Right lobe of liver (tissue), 6 donors: ENCODE results near the gene ERFL. TPM values are rescaled to one million over a fixed set of nuclear protein-coding genes. Genes with fewer than 3 reads are reported as not detected.

Experiments used
- ATAC-seq, 4 donors: fragments of 200-7000 bp; cut with Tn5 transposase; one replicate each; pipeline ENCODE4 v1.9.1; 2020; ENCODE audit warnings: mild to moderate bottlenecking in 4 of 4, moderate library complexity in 4 of 4
- DNase-seq, 3 donors: peaks; one replicate each; pipeline ENCODE4 v3.0.0-alpha.2; 2020
- H3K27ac ChIP-seq, 3 donors: fragments of 200-600 bp; one replicate each; pipeline ENCODE4 v1.8.0; 2022
- H3K27me3 ChIP-seq, 2 donors: fragments of 200-600 bp; one replicate each; pipeline ENCODE4 v1.8.0; 2022
- H3K36me3 ChIP-seq, 4 donors: fragments of 200-600 bp; sonication (generic) in 1 of 4; one replicate each; pipeline versions ENCODE4 v1.5.1 to v1.8.0; 2017 to 2022; ENCODE audit warnings: control low read depth in 1 of 4
- H3K4me1 ChIP-seq, 4 donors: fragments of 200-600 bp; sonication (generic) in 1 of 4; one replicate each; pipeline versions ENCODE4 v1.5.1 to v1.8.0; 2017 to 2022; ENCODE audit warnings: control low read depth in 1 of 4
- H3K4me3 ChIP-seq, 3 donors: fragments of 200-600 bp; one replicate each; pipeline ENCODE4 v1.8.0; 2022
- H3K9me3 ChIP-seq, 4 donors: fragments of 200-600 bp; sonication (generic) in 1 of 4; one replicate each; pipeline versions ENCODE4 v1.5.1 to v1.8.0; 2017 to 2022; ENCODE audit warnings: control low read depth in 1 of 4
- POLR2A ChIP-seq: fragments of 450-650 bp; IDR thresholded peaks from one replicate; pipeline ENCODE4 v1.6.1; 2017; ENCODE audit warnings: antibody characterized with exemption, mild to moderate bottlenecking
- WGBS: methylation state at CpG from one replicate; pipeline ENCODE4 v1.1.6; 2018; ENCODE audit warnings: low coverage, low lambda C conversion rate; ENCODE audit not compliant: insufficient coverage; ENCODE audit errors: missing lambda C conversion rate; 5-methylcytosine and 5-hydroxymethylcytosine counted together
- intact Hi-C, 2 donors: fragments of 100-400 bp; cut with DNase I; formaldehyde crosslinking; loops; one replicate each; pipeline versions ENCODE4 v1.11.2 to v1.14.1; 2022
- total RNA-seq, 6 experiments: library from RNA; depleted of rRNA in 2 of 6; stranded (reverse); fragments of >200 nt in 2 of 6; fragmentation: NEBNext Ultra II Directional in 3 of 6; extraction: Animal tissue kit (Norgen Biotek cat#: 25700) in 3 of 6; gene quantifications; one replicate each; pipeline versions ENCODE4 v1.1.0 to v1.2.4, GENCODE V29; 2016 to 2023
- TF ChIP-seq, protein P1 (sequence below), 4 donors: fragments of 200-600 bp in 3 of 4; fragments of 450-650 bp in 1 of 4; IDR thresholded peaks; one replicate each; pipeline versions ENCODE4 v1.5.1 to v1.8.0; 2016 to 2022; ENCODE audit warnings: antibody characterized with exemption in 4 of 4, mild to moderate bottlenecking in 2 of 4
- donor health status: DM: no; HTN: yes; CAD: no.
- donor health status: DM: no; HTN: no; CAD: no.
- donor health status: DM: no; HTN: no; CAD: no.
- donor health status: DM: no; HTN: yes; CAD: no.
- donor health status: DM: no; HTN: yes; CAD: no.

Gene ERFL
- total RNA-seq, 6 experiments from 2014 or later = not detected

DNA sequence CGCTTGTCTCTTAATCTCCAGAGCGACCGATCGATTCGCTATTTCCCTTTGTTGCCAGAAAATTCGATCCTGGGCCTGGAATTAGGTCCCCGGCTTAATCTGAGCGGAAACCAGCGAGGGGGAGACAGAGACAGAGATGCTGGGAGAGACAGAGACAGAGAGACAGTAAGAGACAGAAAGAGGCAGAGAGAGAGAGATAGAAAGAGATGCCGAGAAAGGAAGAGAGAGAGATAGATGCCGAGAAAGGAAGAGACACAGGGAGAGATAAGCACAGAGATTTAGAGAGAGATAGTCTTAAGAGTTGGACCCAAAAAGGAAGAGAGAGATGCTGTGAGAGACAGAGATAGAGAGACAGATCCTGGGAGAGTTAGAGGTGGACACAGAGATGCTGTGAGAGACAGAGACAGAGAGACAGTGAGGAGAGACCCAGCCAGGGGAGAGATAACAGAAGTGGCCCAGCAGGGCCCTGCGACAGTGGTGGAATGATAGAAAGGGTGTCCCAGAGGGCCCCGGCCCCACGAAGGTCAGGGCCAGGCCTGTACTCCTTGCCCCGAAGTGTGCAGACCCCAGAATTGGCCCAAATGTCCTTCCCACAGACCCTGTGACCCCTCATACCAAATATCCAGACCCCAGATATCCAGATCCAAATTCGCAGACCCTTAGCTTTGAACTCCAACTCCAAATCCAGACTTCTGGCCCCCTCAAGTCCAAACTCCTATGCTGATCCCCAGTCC, 1.3 kb downstream of the ERFL start:
- WGBS = 16% methylated on average over 10 of the region's 16 CpGs
- intact Hi-C loops = no loop called here
- DNase-seq = no peak
- H3K27me3 ChIP-seq = peaks cover 4 to 49% of the 10 kb centered on the region in 2 donors
- H3K4me3 ChIP-seq = no peak overlapping the region
- no peaks in the 10 kb centered on the region for H3K36me3 ChIP-seq
- peaks cover 0 to 7% (median 0%) of the 10 kb centered on the region in 4 donors for H3K4me1 ChIP-seq
- no peak for ATAC-seq
- no peaks in the 10 kb centered on the region for H3K9me3 ChIP-seq
- TF ChIP-seq POLR2A = no peak
- TF ChIP-seq, protein P1, sequence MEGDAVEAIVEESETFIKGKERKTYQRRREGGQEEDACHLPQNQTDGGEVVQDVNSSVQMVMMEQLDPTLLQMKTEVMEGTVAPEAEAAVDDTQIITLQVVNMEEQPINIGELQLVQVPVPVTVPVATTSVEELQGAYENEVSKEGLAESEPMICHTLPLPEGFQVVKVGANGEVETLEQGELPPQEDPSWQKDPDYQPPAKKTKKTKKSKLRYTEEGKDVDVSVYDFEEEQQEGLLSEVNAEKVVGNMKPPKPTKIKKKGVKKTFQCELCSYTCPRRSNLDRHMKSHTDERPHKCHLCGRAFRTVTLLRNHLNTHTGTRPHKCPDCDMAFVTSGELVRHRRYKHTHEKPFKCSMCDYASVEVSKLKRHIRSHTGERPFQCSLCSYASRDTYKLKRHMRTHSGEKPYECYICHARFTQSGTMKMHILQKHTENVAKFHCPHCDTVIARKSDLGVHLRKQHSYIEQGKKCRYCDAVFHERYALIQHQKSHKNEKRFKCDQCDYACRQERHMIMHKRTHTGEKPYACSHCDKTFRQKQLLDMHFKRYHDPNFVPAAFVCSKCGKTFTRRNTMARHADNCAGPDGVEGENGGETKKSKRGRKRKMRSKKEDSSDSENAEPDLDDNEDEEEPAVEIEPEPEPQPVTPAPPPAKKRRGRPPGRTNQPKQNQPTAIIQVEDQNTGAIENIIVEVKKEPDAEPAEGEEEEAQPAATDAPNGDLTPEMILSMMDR (IDR thresholded peaks at IDR 0.05) = no peak
- no peak overlapping the region for H3K27ac ChIP-seq

DNA sequence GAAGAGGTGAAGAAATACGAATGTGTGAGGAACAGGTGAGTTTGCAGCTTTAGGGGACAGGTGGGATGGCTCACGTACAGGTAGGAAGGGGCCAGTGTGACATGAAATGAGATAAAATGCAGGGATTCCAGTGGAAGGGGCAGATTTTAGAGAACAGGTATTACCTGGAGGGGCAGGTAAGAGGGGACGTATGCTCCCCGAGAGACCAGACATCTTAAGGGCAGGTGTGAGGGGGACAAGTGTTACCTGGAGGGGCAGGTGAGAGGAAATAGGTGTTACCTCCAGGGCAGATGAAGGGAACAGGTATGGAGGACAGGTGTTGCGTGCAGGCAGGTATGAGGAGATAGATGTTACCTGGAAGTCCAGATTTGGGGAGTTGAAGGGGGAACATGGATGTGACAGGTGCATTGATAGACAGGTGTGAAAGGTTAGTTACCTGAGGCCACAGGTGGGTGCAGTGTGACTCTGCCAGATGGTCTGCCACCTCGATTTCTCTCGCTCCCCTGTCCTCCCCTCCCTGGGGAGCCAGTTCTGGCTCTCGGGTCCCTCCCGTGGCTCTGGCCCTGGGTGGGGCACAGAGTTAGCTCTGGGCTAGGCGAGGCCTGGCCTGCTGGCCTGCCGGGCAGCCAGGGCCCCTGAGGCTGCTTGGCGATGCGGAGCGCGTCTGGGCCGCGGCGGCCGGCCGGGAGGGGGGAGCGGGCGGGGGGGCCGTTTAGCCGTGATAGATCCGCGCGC, 2.1 kb downstream of the ERFL start:
- Histone ChIP-seq H3K4me1 (peaks cover 0 to 7% (median 0%) of the 10 kb centered on the region in 4 donors), H3K4me3 (no peak overlapping the region), H3K27ac (no peak overlapping the region), H3K36me3 (no peaks in the 10 kb centered on the region), H3K9me3 (no peaks in the 10 kb centered on the region), H3K27me3 (peaks cover 2 to 49% of the 10 kb centered on the region in 2 donors)
- 17% methylated on average over 22 of the region's 27 CpGs for WGBS
- no peak for TF ChIP-seq POLR2A
- TF ChIP-seq, protein P1 (IDR thresholded peaks at IDR 0.05) = no peak
- DNase-seq (no peak), ATAC-seq (no peak)
- intact Hi-C loops = no loop called here

DNA sequence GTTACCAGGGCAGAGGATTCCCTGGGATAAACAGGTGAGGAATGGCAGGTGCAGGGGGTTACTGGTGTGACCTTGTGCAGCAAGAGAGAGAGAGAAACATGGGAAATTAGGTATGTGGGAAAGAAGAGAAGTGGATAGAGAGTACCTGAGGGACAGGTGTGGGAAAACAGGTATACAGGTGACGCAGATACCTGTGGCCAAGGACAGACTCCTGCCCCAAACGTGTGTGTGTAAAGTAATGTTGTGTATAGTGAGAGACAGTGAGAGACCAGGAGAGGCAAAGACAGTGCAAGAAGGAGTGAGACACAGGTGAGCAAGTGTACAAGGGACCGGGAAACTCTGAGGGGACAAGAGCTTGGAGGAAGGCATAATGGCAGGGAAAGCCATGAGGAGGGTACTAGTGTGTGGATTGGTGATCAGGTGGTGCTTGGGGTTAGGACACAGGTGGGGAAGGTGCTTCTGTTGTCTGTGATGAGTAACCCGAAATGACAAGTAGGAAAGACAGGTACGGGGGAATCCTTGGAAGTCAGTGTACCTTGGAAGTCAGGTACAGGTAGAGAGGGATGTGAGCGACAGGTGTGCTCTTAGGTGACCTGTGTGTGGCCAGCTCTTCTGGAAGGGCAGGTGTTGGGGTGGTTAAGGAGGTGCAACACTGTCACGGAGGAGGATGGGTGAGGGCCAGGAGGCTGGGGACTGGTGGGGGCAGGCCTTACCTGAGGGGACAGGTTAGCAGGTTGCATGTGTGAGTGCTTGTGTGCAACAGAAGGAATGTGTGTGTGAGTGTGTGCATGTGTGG, 2.8 kb downstream of the ERFL start:
- no peak for DNase-seq
- Histone ChIP-seq H3K36me3 (no peaks in the 10 kb centered on the region), H3K9me3 (no peaks in the 10 kb centered on the region), H3K27me3 (peaks cover 0 to 42% of the 10 kb centered on the region in 2 donors), H3K4me3 (no peak overlapping the region), H3K4me1 (peaks cover 0 to 7% (median 0%) of the 10 kb centered on the region in 4 donors), H3K27ac (no peak overlapping the region)
- TF ChIP-seq, protein P1 (IDR thresholded peaks at IDR 0.05) = no peak
- TF ChIP-seq POLR2A = no peak
- 45% methylated on average over 6 of the region's 7 CpGs for WGBS
- no peak for ATAC-seq
- intact Hi-C loops = no loop called here

DNA sequence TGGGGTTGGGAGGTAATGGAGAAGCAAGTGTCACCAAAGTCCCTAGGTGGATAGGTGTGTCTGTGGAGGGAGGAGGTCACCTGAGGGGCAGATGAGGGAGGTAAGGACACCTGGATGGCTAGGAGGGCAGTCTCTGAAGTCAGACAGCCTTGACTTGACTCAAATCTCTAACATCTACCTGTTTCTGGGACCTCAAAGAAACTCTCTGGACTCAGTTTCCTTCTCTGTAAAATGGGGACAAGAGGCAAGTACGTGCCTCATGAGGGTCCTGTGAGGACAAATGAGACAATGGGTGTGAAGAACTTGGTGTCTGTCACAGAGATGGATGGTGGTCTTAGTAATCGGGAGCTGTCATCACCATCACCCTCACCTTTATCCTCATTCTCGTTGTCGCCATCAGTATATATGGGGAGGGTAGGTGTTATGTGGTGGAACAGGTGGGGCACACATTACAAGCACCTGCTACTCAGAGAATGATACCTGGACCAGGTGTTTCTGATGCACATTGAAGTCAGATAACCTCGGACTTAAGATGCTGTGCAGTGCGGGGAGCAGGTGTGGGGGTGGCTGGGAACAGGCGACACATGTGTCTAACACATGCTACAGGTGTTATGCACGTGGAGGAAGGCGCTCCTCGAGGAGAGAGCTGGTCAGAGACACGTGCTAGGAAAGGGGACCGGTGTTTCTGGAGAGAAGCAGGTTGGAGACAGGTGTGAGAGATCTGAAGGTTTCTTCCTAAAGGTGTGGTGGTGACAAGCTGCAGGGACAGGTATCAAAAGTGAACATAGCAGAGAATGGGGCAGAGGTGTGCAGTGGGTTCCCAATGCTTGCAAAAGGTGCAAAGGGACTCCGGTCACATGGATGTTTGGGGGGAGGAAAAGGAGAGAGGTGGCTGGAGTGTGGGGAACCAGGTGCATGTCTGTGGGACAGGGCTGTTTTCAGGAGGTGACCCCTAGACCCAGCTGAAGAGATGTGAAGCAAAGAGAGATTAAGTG, 3.8 kb downstream of the ERFL start:
- H3K36me3 ChIP-seq = no peaks in the 10 kb centered on the region
- H3K27me3 ChIP-seq = peaks cover 0 to 33% of the 10 kb centered on the region in 2 donors
- TF ChIP-seq, protein P1 (IDR thresholded peaks at IDR 0.05) = no peak
- no peak for TF ChIP-seq POLR2A
- intact Hi-C loops = no loop called here
- ATAC-seq (no peak), DNase-seq (no peak)
- H3K27ac ChIP-seq = no peak overlapping the region
- H3K4me3 ChIP-seq = no peak overlapping the region
- peaks cover 0 to 7% (median 0%) of the 10 kb centered on the region in 4 donors for H3K4me1 ChIP-seq
- 46% methylated on average over 13 of the region's 13 CpGs for WGBS
- no peaks in the 10 kb centered on the region for H3K9me3 ChIP-seq
